AG08395 (cell line): ENCODE results near the gene TCHP.
A peak's percentile ranks its signal among the peaks of the same experiment; 100 is the strongest.
"Not testable (repeated sequence)": the region's sequence is repeated elsewhere in the genome, so short reads cannot be mapped to it uniquely, and the experiment has no call there.

Experiments
- DNase-seq: peaks from one replicate; pipeline ENCODE4 v3.0.0; 2012; ENCODE audit warnings: mixed read lengths, low spot score

TCHP gene

DNA sequence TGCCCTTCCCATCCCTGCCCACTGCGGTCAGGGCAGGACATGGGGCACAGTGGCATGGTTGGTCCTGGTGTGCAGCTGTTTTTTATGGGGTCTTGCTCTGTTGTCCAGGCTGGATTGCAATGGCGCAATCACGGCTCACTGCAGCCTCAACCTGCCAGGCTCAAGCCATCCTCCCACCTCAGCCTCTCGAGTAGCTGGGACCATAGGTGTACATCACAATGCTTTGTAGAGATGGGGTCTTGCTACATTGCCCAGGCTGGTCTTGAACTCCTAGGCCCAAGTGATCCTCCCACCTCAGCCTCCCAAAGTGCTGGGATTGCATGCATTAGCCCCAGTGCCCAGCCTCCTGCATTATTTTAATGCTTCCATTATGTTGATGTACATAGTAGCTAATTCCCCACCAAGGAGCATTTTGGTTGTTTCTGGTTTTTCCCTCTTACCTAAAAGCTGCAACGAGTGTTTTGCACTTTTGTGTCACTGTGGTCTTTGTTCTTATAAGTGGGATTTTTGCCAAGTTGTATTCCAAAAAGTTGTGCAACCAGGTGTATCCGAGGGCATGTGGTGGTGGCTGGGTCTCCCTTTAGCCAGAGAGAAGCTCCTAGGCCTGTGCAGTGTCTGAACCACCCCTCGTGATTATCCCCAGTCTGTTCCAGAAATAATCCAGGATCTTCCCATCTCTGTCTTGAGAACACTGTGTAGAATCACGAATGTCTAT lies 10.3 kb downstream of the TCHP start:
- DNase-seq, result no peak

DNA sequence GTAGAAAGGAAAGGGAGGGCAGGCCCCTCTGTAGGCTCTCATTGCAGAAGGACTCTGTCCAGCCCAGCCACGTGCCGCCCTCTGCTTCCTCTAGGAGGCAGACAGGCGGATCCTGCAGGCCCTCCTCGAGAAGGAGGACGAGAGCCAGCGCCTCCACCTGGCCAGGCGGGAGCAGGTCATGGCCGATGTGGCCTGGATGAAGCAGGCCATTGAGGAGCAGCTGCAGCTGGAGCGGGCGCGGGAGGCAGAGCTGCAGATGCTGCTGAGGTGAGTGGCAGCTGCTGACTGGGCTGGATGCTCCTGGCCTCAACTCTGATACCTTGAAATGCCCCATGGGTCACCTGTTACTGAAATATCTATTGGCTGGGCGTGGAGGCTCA lies 10.9 kb downstream of the TCHP start:
- DNase-seq, result peak; percentile 45

DNA sequence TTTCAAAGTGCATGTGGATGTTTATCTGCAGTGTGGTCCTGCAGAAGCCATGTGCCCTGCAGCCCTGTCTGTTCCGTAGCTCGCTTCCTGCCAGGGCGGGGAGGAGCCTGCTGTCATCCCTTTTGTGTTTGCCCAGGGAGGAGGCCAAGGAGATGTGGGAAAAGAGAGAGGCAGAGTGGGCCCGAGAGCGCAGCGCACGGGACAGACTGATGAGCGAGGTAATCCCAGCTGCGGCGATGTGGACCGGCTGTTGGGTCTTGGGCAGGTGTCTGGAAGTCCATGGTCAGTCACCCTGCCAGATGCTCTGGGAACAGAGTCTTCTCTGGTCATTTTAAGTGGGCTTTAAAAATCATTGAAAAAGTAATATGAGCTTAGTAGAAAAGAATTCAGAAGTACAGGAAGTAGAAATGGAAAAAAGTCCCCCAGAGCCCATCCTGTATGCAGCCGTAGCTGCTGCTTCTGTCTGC lies 12.8 kb downstream of the TCHP start:
- DNase-seq, result no peak

DNA sequence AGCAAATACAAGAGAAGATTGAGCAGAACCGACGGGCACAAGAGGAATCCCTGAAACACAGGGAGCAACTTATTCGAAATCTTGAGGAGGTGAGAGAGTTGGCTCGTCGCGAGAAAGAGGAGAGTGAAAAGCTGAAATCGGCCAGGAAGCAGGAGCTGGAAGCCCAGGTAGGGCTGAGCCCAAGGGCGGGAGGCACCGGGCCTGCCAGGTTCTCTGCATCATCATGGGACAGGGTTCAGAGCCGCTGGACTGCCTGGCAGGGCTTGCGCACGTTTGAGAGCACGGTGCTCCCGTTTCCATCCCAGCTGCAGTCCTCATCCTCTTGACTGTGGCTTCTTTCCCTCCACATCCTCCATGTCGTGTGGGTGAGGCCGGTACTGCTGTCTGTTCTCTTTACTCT lies 14.4 kb downstream of the TCHP start:
- DNase-seq, result no peak

DNA sequence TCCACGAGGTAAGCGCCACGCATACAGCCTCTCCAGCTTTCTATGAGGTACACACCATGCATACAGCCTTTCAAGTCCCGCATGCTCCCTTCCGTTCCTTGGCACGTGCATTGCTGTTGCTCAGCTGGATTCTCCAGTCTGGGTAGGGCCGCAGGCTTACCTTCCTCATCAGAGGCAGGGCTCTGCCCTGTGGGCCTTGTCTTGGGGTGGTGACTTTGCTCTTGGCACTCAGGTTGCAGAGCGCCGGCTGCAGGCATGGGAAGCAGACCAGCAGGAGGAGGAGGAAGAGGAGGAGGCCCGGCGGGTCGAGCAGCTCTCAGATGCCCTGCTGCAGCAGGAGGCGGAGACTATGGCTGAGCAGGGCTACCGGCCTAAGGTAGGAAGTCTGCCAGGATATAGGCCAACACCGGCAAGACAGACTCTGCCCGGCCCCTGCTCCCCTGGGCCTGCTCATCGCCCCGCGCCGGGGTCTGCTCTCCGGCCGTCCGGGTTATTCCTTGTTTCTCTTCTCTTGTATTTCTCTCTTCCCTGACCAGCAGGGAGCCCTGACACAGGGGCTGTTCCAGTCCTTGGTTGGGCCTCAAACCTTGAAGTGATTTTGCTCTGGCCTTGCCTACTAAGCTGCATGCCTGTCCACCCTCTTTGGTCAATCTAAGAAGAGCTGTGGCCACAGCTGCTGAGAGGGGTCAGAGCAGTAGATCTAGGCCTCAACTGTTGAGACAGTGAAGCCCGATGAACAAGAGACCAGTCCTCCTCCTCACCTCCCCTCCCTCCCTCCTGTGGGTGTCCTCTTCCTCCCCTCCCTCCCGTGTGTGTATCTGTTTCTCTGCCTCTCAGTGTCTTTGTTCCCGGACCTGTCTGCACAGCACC lies 15.3 kb downstream of the TCHP start:
- no peak for DNase-seq

DNA sequence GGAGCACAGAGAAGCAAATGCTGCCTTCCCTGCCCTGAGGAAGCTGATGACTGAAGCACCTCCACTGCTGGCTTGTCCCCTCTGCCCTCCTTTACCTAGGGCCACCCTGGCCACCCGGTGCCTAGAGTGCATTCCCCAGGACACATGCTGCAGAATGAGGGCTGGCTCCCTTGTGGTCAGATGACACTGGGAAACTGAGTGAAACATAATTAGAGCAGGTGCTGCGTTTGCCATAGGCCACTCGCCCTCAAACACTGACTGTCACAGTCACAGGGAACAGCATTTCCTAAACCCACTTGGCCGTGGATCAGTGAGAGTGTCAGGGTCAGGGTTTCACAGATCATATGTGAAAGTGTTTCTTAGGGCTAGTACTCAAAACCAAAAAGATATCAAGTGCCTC lies 16.0 kb downstream of the TCHP start:
- DNase-seq, result no peak

DNA sequence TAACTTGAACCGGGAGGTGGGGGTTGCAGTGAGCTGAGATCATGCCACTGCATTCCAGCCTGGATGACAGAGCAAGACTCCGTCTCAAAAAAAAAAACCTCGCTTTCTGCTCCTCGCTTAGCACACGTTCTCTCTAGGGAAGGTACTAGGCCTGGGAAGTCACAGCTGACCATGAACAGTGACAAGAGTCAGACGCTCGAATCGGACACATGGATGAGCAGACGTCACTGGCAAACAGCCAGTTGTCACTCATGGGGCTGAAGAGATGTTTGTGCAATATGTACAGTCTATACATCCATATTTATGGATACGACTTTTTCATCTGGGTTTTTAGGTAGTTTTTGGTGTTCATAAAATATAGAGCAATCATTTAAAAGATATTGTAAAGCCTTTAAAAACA lies 19.4 kb downstream of the TCHP start:
- no peak for DNase-seq

DNA sequence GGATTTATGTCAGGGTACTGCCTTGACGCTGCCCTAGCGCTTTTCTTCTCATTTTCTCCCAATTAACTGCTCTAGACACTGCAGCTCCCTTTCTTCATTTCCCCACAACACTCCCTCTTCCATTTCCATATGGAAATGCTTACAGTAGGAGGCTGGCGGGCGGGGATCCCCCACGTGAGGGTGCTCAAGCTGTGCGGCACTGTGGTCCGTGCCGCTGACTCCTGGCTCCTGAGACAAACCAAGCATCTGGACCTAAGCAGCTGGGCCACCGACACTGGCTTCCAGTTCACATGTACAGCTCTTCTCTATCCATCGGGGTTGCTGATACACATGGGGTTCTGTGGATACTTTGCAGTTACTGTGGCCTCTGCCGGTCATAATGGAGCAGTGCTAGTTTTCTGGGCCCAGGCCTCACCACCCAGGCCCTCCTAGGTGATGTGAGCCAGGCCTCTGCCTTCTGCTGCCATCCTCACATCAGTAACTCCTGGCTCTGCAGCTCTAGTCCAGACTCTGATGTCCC lies 20.2 kb downstream of the TCHP start:
- DNase-seq, result peak; percentile 60

DNA sequence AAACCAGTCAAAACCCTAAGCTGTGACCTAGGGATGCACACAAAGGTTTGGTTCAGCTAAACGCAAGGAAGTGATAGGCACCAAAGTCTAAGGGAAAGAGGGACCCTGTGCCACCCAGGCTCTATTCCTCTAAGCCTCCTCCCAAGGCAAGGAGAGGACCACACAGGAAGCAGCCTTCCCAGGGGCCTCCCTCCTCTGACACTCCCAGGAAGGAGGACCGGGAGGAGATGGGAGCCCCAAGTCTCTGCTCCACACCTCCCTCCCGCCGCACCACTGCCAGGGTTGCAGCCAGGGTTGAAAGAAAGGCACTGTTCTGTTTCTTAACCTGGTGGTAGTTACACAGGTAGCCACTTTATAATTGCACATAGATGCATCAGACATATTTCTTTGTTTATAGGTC lies 21.9 kb downstream of the TCHP start:
- no peak for DNase-seq

DNA sequence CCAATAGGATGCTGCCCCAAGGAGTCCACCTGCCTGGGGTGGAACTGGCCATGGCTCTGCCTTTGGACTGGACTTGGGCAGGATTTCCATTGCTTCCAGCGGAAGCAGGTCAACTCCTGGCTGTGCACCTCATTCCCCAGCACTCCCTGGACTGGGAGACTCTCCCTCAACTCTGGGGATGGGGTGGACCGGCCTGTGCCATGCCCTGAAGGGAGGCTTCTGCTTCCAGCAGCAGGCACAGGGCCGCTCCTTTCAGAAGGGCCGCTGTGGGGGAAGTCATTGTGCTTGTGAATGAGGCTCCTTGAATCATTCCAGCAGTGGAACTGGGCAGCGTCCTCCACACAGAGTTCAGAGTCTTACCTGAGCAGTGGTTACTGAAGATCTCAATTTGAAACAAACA lies 23.0 kb downstream of the TCHP start:
- DNase-seq, result no peak

DNA sequence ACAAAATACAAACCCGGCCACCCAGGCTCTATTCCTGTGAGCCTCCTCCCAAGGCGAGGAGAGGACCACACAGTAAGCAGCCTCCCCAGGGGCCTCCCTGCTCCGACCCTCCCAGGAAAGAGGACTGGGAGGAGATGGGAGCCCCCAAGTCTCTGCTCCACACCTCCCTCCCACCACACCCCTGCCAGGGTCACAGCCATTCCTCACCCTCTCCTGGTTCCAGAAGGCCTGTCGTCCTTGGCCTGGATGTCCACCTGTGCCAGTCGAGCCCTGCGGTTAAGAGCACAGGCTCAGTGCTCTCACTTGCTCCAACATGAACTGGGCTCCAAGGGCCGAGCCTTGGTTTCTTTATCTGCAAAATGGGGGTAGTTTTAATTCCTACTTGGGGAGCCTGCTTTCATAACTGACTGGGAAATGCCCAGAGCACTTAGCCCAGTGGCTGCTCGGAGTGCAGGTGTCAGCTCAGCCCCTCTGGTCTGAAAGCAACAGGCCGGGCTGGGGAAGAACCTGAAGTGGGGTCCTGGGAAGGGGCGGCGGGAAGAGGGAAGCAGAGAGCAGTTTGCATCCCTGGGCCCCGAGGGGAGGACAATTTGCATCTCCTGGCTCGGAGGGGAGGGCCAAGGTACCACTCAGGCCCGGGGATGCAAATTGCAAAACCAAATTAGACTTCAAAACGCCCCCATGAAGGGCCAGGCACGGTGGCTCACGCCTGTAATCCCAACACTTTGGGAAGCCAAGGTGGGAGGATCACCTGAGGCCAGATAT lies 23.6 kb downstream of the TCHP start:
- DNase-seq, result no peak

DNA sequence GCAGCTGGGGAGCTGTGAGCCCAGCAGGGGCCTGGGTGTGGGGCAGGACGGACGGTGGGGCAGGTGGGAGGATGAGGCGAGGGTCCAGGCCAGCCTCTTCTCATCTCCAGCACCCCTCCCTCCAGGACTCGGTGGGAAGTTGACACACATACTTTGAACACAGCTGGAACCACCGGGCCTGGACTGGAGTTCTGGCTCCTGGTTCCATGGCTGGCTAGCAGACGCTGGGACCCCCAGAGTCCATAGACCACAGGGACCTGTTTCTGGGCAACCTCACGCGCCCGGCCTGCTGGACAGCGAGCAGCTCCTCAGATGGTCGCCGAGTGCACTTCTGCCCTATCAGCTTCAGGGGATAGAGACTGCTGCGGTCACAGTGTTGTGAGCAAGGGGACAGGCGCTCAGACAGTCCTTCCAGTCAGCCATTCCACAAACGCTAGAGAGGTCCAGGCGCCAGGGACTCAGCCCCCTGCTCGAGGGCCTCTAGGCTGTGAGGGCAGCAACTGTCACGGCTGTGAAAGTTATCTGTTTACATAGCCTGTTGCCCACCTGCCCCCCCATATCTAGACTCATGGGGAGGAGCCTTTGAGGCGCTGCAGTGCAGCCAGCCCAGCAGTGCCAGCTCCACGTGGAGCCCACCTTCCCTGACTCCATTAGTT lies 25.2 kb downstream of the TCHP start:
- no peak for DNase-seq

DNA sequence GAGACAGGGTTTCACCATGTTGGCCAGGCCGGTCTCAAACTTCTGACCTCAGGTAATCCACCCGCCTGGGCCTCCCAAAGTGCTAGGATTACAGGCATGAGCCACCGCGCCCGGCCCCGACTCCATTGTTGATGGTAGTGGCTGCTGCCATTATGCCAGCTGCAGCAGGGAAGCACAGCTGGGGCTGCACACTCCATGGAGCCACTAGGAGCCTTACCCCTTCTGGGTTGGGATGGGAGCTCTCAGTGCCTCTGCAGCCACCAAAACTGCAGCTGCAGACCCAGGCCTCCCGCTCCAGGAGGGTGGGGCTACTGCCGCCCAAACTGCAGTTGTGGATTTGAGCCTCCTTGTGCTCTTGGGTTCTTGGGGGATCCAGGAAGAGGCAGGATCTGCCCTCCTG lies 25.9 kb downstream of the TCHP start:
- DNase-seq, result no peak

DNA sequence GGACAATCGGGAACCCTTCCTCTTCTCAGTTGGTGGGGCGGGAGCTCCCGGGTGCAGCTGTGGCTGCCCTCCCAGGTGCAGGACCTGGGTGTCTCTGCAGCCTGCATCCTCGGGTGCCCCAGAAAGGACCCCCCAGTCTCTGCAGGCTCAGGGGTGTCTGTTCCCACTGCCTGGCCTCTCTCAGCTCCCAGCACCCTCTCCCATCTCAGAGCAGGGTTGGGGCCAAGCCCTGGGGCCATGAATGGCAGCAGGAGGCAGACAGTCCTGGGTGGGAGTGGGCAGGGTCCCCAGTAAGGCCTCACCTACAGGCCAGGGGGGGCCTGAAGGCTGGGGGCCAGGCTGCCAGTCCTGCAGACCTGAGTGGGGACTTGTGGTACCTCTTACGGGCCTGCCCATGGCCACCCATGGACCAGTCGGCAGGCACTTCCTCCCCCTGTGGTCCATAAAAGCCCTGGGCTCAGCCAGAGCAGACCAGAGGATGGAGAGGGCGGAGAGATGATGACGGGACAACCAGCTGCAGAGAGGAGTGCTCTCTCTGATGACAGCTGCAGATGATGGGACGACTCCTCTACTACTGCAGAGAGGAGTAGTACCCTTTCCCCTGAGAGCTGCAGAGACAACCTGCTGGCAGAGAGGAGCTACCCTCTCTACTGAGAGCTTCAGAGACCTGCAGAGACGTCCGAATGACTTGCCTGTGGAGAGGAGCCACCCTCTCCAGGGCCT lies 26.6 kb downstream of the TCHP start:
- DNase-seq, result no peak

DNA sequence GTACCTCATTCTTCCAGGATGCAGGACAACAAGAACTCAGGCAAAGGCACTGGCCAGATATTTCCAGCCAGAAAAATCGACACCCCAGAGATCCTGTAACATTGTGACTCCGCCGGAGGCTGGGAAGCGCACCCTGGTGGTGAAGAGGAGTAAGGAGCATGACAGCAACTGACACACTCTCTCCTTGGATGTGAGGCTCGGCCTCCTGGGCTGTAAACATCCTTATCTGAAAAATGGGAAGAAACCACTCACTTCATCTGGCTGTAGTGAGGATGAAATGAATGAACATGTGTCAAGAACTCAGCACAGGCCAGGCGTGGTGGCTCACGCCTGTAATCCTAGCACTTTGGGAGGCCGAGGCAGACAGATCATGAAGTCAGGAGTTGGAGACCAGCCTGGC lies 27.5 kb downstream of the TCHP start:
- DNase-seq, result peak; percentile 78

DNA sequence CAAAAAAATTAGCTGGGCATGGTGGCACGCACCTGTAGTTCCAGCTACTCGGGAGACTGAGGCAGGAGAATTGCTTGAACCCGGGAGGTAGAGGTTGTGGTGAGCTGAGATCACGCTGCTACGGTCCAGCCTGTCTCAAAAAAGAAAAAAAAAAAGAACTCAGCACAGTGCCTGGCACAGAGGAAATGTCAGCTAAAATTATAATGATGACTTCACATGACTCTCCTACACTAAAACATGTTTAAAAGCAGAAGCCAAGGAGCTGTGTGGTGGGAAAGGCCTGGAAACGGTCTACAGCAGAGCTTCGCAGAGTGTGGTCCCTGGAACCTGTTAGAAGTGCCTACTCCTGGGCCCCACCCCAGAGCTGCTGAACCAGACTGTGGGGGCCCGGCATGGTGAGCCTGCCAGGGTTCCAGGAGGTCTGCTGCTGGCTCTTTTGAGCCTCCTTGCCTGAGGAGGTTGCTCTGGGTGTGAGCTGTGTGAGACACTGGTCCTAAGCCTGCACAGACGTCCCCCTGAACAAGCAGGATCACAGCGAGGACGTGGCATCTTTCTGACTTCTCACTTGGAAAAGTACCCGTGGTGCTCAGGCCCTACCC lies 28.1 kb downstream of the TCHP start:
- DNase-seq, result no peak

DNA sequence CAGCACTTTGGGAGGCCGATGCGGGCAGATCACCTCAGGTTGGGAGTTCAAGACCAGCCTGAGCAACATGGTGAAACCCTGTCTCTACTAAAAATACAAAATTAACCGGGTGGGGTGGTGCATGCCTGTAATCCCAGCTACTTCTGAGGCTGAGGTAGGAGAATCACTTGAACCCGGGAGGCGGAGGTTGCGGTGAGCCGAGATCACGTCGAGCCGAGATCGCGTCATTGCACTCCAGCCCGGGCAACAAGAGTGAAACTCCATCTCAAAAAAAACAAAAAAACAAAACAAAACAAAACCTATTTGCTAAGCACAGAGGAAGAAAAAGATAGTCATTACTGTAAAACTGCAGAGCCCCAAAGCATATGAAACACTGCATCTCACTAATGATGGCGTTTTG lies 29.3 kb downstream of the TCHP start:
- DNase-seq, result not testable (repeated sequence)

DNA sequence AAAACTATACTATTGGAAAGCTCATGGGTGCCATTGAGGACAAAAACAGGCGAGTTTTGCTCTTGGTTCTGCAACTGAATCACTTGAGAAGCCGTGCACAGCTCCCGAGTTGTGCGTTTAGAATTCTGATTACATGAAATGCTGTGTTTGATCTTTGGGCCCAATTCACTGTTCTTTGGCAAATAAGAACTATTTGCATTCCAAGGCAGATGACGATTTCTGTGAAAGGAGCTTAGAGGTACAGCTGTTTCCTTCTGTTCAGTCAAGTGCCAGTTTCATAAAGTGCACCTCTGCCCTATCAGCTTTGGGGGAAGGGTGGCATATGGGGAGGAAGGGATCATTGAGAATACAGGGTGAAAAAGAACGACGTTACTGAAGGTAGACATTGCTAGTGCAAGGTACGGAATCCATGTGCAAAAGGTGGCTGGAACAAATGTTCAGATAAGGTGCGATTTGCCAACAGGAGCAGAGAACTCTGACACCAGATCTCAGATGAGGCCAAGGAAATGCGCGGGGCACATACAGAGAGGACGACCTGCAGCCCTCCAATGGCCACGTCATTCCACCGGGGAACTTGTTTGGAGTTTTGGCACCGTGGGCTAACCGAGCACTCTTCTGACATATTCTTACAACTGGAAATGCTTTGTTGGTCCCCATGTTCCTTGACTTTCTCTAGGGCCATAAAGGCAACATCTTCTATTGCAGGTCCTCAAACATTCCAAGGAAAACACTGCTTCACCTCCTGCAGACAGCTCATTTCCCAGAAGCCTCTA lies 30.1 kb downstream of the TCHP start:
- no peak for DNase-seq

DNA sequence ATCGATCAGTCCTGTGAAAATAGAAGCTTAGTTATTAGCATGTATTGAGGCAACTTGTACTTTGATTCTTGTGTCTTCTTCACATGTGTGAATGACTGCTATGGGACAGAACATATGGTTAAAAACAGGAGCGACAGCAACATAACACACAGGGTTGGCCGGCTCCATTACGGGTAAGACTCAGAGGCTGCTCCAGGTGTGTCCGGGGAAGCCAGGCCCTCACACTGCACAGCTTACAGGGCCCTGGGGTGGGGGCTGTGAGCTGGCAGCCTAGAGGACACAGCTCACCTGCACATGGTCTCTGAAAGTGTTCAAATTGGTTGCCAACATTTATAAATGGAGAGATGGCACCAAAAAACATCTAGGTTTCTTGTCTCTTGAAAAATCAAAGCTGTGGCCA lies 31.1 kb downstream of the TCHP start:
- DNase-seq, result no peak

DNA sequence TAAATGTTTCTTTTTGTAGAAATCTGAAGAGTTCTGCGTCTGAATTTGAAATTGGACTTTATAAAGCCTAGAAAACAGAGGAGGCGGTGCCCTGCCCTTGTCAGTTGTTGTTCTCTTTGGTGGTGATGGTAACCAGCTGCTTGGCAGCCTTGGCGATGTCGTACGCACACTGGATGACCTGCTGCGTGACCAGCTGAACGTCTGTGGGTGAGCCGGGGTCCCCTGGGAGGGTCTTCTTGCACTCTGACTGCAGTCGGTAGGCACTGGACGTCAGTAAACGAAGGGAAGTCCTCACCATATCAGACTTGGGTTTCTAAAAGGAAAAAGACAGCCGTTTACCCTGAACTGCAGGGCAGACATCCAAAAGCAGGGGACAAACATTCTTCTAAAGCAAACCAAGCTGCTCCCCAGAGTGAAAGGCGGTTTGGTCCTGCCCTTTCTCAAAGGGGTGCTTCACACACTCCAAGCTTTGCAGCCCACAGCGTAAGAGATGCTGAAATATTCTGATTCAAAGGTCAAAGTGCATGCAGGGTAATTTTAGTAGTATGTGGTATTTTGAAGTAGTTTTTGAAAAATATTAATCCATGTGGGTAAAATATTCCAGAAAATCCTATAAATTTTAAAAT lies 32.9 kb downstream of the TCHP start:
- DNase-seq, result no peak
